GM18517 (cell line): Measurements from ENCODE around the gene TMPRSS13.
"Not testable (repeated sequence)": the region's sequence is repeated elsewhere in the genome, so short reads cannot be mapped to it uniquely, and the experiment has no call there.

Source experiments
- ATAC-seq: cut with Tn5 transposase; IDR thresholded peaks from one replicate; pipeline ENCODE4 v1.9.1; 2021; ENCODE audit warnings: mild to moderate bottlenecking, moderate library complexity; ENCODE audit not compliant: unreplicated experiment

TMPRSS13 gene

DNA sequence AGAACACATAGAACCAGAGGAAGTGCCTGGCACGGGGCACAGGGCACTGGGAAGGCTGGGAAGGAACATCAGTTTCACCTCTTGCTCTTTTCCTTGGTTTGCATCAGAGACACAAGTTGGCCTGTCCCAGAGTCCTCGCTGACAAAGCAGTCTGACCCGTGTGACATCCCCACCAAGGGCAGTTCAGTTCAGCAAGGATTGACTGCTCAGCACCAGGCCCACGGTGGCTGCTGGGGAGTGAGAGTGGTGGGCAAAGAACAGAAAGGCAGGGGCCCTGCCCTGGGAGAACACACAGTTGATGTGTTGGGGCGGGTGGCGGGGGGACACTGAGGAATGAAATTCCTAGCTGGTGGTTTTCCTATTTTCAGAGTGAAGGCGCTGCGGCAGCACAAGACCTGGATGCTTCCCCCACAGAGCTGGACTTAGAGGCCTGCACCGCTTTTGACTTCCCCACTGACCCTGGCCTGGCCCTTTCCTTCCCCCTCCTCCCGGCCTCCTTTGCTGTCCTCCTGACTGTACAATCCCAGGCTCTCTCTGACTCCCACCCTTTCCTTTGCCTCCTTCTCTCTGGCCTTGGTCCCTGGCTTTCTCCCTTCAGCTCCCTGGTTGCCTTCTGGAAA is 2.2 kb upstream of the TMPRSS13 start:
- ATAC-seq, result no peak

- ATAC-seq, result no peak
Measured at GRCh38 chr11:117930668-117931330, 1.6 kb upstream of the TMPRSS13 start.

- ATAC-seq, result no peak
Measured at GRCh38 chr11:117929916-117930570, 841 bp upstream of the TMPRSS13 start.

DNA sequence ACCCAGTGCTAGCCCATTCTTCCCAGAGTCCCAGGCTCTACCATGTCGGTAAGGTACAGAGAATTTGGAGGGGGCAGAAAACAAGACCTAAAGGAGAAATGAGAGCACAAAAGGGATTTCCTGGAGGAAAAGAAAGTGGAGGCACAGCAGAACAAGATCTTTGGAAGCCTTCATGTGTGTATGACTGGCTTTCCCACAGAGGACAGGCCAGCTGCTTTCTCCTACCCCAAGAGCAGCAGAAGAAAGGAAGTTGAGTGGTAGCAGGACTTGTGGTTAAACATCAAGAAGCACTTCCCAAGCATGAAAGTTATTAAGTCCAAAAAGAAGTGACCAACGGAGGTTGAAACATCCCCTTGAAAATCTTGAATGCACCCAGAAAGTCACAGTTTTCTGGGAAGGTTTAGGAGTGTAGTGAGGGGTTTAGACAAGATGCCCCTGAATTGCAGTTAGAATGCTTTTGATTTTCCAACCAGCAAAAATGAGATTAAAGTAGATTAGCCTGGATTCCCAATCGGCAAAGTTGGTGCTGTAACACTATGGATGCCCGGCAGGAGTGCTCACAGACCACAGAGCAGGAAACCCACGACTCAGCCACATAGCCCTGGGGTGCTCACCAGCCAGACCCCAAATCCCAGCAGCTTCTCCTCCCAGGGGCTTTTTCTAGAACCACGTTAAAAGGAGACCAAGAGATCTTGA is 608 bp downstream of the TMPRSS13 start:
- ATAC-seq, result no peak

DNA sequence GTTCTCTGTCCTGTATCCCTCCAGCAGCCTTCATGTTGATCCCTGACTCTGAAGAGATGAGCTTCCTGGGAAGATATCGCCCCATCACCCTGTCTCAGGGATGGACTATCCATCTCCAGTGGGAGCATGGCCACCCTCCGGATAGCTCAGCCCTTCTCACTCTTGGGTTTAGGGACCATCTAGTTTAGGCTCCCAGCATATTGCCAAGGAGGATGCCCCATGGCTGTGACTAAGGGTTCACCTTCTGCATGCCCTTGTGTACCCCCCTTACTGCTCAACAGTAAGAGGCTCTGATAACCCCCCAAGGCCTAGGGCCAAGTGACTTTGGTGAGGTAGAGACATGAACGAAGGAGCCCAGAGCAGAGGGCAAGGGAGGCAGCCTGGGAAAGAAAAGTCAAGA is 1.3 kb downstream of the TMPRSS13 start:
- ATAC-seq, result no peak

GRCh38 chr11:117926166-117926565 is 3.0 kb downstream of the TMPRSS13 start:
- ATAC-seq, result not testable (repeated sequence)

DNA sequence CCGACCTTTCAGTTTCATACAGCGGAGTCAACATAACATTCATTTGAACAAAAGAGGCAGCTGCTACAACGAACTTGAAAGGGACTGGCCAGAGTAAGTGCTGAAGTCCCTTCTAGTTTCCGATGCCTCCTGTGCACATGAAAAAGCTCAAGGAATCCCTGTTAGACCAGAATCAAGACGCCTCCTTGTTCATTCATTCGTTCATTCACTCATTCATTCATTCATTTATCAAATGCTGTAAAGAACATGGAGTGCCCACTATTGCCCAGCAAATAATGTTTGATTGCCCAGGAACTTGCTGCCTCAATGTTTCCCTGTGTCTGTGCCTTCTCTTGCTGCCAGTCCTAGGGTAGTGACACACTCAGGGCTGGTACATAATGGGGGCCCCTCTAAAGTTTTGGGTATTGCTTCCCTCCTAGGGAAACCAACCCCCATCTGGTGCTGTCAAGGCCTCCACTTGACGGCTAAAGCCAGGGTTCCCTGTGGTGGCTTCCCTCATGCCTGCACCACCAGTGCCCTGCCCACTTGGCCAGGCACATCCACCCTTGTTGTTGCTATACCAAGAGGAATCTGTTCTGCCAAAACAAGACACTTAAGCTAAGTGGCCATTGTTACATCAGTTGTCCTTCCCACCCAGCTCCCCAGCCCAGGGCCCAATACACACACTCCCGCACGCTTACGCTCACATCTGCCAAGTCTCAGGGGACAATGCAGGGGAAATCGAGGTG is 3.8 kb downstream of the TMPRSS13 start:
- no peak for ATAC-seq

DNA sequence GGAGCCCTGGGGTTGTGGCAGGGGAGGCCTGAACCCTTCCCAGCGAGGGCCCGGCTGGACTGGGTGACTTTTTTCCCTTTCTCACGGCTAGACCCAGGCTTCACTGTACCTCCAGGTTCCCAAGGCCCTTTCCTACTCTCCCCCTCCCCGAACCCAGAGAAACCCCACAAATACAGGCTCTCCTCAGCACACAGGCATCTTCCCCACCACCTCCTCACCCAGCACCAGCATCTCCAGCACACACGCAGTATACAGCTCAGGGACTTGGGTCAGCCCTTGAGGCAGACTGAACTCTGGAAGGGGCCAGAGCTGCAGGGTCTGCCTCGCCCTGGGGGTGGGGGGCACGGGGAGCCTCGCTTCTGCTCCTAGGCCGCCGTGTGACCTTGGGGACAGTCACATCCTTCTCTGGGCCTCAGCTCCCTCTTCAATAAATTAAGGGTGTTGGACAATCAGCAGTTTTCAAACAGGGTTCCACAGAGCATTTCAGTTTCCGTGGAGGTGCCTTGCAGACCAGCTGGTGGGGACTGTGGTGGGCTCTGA is 4.5 kb downstream of the TMPRSS13 start:
- no peak for ATAC-seq

- no peak for ATAC-seq
Measured at GRCh38 chr11:117923773-117924172, 5.4 kb downstream of the TMPRSS13 start.

DNA sequence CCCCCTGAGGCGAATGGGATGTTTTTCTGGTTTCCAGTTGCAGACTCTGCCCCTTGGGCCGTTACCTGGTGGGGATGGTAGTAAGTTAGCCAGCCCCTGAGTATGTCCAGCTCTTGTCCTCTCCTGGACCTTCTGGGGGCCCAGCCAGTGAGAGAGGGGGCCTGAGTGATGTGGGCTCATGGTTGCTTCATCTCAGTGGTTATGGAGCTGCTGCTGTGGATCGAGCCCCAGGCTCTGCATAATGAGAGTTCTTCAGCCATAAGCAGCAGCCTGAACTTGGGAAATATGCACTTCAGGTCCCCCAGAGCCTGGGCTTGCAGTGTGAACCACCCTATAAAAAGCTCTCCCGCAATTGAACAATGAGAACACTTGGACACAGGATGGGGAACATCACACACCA is 5.9 kb downstream of the TMPRSS13 start:
- ATAC-seq, result no peak

GRCh38 chr11:117921893-117922292 is 7.3 kb downstream of the TMPRSS13 start:
- no peak for ATAC-seq

- no peak for ATAC-seq
Measured at GRCh38 chr11:117921456-117921855, 7.7 kb downstream of the TMPRSS13 start.

GRCh38 chr11:117919781-117920221 is 9.4 kb downstream of the TMPRSS13 start:
- ATAC-seq, result no peak

GRCh38 chr11:117919341-117919740 is 9.9 kb downstream of the TMPRSS13 start:
- no peak for ATAC-seq

DNA sequence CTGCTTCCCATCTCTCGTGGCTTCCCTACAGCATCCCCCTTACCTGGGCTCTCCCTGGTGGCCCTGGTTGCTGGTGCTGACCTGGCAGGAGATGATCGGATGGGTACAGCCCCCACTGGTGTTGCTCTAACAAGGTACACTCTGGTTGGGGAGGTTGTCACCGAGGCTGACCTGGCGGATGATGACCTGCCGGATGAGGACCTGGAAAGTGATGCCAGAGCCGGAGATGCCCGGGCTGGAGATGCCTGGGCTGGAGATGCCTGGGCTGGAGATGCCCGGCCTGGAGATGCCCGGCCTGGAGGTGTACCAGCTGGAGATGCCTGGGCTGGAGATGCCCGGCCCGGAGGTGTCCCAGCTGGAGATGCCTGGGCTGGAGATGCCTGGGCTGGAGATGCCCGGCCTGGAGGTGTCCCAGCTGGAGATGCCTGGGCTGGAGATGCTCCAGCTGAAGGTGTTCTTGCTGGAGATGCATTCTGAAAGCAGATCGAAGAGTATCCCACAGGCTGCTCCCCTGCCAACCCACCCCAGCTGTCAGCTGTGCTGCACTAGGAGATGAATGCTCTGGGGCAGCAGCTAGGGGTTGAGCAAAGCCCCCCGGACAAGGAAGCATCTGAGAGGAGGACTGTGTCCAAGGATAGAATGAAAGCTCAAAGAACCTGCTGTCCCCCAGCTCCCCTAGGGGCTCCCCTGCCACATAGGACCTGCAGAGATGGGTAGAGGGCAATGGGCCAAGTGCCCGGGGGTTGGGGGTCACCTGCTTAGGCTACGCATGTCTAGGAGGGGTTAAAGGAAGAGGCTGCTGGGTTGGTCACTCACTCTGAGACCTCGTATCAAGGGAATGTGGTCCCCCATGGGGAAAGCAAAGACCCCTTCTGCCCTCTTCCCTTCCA is 10.6 kb downstream of the TMPRSS13 start:
- no peak for ATAC-seq

DNA sequence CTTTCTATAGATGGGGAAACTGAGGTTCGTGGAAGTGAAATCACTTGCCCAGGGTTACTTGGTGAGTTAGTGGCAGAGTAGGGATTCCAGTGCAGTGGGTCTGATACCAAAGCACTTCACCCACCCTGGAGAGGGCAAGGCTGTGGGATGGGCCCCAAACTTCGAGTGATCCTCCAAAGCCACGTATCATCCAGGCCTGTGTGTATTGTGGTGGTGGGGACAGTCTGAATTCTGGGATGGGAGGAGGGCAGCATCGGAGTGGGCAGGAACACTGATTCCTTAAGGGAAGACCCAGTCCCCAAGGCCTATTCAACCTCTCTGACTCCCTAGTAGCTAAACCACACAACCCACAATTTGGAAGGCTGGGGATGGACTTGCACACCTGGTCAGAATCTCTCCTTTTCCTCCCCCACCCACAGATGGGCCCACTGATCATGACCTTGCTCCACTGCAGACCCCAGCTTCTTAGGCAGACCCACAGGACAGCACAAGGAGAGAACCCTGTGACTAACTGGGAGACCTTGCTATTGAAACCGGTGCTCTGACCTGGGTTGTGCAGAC is 11.5 kb downstream of the TMPRSS13 start:
- no peak for ATAC-seq

GRCh38 chr11:117916956-117917355 is 12.2 kb downstream of the TMPRSS13 start:
- no peak for ATAC-seq

GRCh38 chr11:117915672-117916235 is 13.4 kb downstream of the TMPRSS13 start:
- no peak for ATAC-seq

DNA sequence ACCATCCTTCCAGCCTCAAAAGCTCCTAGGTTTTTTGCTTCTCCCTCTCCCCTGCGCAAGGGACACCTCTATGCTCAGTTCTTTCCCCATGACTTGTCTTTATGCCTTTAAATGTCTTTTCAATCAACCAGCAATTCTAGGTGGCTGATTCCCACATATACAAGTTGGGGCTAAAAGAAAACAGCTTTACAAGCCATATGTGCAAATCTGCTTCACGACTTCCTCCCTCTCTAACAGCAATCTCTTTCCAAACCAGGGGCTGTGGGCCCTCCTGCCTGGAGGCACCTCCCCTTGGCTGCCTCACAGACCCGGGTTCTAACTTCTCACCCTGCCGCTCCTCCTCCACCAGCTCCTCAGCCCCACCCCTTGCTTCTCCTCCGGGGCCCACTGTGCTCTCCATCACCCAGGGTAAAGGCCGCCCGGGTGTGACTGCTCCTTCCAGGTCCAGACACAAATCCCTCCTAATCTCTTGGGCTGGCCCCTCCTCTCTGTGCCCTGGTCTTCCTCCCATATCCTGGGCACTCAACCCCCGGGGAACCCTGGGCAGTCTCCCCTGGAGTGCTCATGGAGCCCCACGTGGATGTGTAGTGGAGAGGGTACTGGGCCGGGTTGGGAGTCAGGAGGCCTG is 14.1 kb downstream of the TMPRSS13 start:
- ATAC-seq, result no peak
